Upper lobe of left lung (tissue), 6 donors: ENCODE measurements around the gene DLG2. TPM values are rescaled to one million over a fixed set of nuclear protein-coding genes. Genes with fewer than 3 reads are reported as not detected.
"Not testable (repeated sequence)": the region's sequence is repeated elsewhere in the genome, so short reads cannot be mapped to it uniquely, and the experiment has no call there.

Experiments
- ATAC-seq, 2 donors: fragments of 200-7000 bp; cut with Tn5 transposase; one replicate each; pipeline ENCODE4 v1.9.1; 2022; ENCODE audit warnings: mild to moderate bottlenecking in 2 of 2, moderate library complexity in 2 of 2; ENCODE audit not compliant: low FRiP score in 2 of 2
- DNase-seq, 2 donors: peaks; one replicate each; pipeline ENCODE4 v3.0.0-alpha.2; 2019 to 2020
- H3K27ac ChIP-seq, 4 donors: fragments of 200-600 bp; sonication (generic); one replicate each; pipeline ENCODE4 v1.5.1; 2016 to 2019
- H3K27me3 ChIP-seq, 4 donors: fragments of 200-600 bp; sonication (generic); one replicate each; pipeline ENCODE4 v1.5.1; 2017 to 2019
- H3K36me3 ChIP-seq, 4 donors: fragments of 200-600 bp; sonication (generic); one replicate each; pipeline ENCODE4 v1.5.1; 2016 to 2019
- H3K4me1 ChIP-seq, 4 donors: fragments of 200-600 bp; sonication (generic); one replicate each; pipeline ENCODE4 v1.5.1; 2018 to 2019
- H3K4me3 ChIP-seq, 4 donors: fragments of 200-600 bp; sonication (generic); one replicate each; pipeline ENCODE4 v1.5.1; 2017 to 2019; ENCODE audit warnings: mild to moderate bottlenecking in 2 of 4, moderate library complexity in 1 of 4
- H3K9me3 ChIP-seq, 4 donors: fragments of 200-600 bp; sonication (generic); one replicate each; pipeline ENCODE4 v1.5.1; 2018 to 2019
- CTCF ChIP-seq, 6 experiments: fragments of 450-650 bp in 4 of 6; fragments of 200-600 bp in 2 of 6; sonication (generic) in 2 of 6; IDR thresholded peaks; one replicate each; pipeline ENCODE4 v1.5.1; 2016 to 2019; ENCODE audit warnings: antibody characterized with exemption in 6 of 6
- EP300 ChIP-seq, 4 donors: sonication (generic); formaldehyde crosslinking; IDR thresholded peaks; one replicate each; pipeline ENCODE4 v1.5.1; 2017; ENCODE audit warnings: antibody characterized with exemption in 4 of 4, control low read depth in 2 of 4
- POLR2A ChIP-seq, 4 donors: fragments of 450-650 bp; IDR thresholded peaks; one replicate each; pipeline ENCODE4 v1.5.1; 2016 to 2017; ENCODE audit warnings: antibody characterized with exemption in 4 of 4, mild to moderate bottlenecking in 2 of 4
- POLR2AphosphoS5 ChIP-seq, 2 donors: sonication (generic); formaldehyde crosslinking; IDR thresholded peaks; one replicate each; pipeline ENCODE4 v1.5.1; 2017; ENCODE audit warnings: antibody characterized with exemption in 2 of 2
- WGBS, 2 donors: methylation state at CpG; one replicate each; pipeline ENCODE4 v1.1.5; 2017 to 2018; 5-methylcytosine and 5-hydroxymethylcytosine counted together
- total RNA-seq, 6 donors: library from RNA; depleted of rRNA in 4 of 6; stranded (reverse); fragments of >200 nt in 4 of 6; gene quantifications; one replicate each; pipeline versions ENCODE4 v1.1.0 to v1.2.1, GENCODE V29; 2016 to 2021
- donor health status: DM: no; HTN: no; CAD: no; lungs with moderate emphysema.
- donor health status: DM: no; HTN: yes; CAD: no; lungs with severe emphysema.

The DLG2 gene
- 10 to 100 TPM in 2 of 6 donors, 1 to 10 TPM in 4; 3.4 to 37.7 (median 9.1) TPM for total RNA-seq

DNA sequence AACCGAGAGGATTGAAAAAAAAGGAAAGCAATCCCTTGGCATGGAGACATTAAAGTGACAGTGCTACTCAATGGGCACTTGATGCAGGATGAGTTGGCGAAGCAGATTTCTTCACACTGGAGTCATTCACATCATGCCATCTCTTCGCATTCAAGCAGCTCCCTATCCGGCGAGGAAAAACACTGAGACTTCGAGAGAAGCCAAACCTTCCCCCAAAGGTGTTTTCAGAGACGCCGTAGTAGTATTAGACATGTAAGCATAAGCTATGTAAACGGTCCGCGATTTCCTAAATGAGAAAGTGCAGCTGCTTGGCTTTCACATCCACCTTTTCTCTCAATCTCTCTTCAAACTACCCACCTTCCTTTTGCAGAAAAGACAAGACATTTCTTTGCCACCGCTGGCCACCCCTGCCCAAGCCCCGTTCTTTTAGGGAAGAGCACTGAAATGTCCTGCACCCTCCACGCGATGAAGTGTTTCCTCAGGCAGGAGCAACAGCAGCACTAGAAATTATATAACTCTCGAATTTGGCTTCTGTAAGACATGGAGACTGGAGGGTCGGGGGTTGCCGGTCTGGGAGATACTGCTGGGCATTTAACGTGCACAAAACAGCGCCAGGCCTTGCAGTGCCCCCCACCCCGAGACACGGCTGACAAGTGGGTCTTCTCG, at the start of gene DLG2:
DLG2 (minus strand) TSS at position 13 of the 666 bp plus-strand sequence.
- 1 to 4% methylated on average over 23 of the region's 23 CpGs for WGBS, 2 donors
- Histone ChIP-seq H3K27ac (peak within 1 kb of the TSS; percentile 87 to 97 (median 96)), H3K9me3 (no peaks in the 10 kb centered on the region), H3K4me1 (peaks cover 8 to 25% (median 14%) of the 10 kb centered on the region in 4 donors), H3K27me3 (no peaks in the 10 kb centered on the region), H3K4me3 (peak within 1 kb of the TSS; percentile 40 to 83 (median 70)), H3K36me3 (peaks cover 0 to 13% (median 1%) of the 10 kb centered on the region in 4 donors)
- ATAC-seq, result peak; percentile 23 to 55
- peak; percentile 12 to 38 for TF ChIP-seq POLR2AphosphoS5 (IDR thresholded peaks at IDR 0.05)
- no peak for TF ChIP-seq POLR2A (IDR thresholded peaks at IDR 0.05)
- DNase-seq, result peak in 1 of 2 donors; percentile 25

DNA sequence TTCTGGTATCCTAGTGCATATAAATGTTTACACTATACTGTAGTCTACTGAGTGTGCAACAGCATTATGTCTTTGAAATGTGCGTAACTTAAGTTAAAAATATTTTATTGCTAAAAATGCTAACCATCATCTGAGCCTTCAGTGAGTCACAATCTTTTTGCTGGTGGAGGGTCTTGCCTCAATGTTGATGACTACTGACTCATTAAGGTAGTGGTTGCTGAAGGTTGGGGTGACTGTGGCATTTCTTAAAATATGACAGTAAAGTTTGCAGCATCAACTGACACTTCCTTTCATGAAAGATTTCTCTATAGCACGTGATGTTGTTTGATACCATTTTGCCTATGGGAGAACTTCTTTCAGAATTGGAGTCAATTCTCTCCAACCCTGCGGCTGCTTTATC, 46.2 kb upstream of the DLG2 start:
- DNase-seq (no peak), ATAC-seq (no peak)
- H3K9me3 ChIP-seq, result no peaks in the 10 kb centered on the region
- H3K36me3 ChIP-seq, result no peaks in the 10 kb centered on the region
- no peaks in the 10 kb centered on the region for H3K27me3 ChIP-seq
- TF ChIP-seq POLR2A (IDR thresholded peaks at IDR 0.05) (no peak), CTCF (IDR thresholded peaks at IDR 0.05) (no peak), POLR2AphosphoS5 (IDR thresholded peaks at IDR 0.05) (no peak), EP300 (IDR thresholded peaks at IDR 0.05) (no peak)
- H3K4me3 ChIP-seq, result no peak overlapping the region
- no peaks in the 10 kb centered on the region for H3K4me1 ChIP-seq
- H3K27ac ChIP-seq, result no peak overlapping the region
- WGBS, 2 donors, result 86 to 96% methylated on average over 3 of the region's 3 CpGs

DNA sequence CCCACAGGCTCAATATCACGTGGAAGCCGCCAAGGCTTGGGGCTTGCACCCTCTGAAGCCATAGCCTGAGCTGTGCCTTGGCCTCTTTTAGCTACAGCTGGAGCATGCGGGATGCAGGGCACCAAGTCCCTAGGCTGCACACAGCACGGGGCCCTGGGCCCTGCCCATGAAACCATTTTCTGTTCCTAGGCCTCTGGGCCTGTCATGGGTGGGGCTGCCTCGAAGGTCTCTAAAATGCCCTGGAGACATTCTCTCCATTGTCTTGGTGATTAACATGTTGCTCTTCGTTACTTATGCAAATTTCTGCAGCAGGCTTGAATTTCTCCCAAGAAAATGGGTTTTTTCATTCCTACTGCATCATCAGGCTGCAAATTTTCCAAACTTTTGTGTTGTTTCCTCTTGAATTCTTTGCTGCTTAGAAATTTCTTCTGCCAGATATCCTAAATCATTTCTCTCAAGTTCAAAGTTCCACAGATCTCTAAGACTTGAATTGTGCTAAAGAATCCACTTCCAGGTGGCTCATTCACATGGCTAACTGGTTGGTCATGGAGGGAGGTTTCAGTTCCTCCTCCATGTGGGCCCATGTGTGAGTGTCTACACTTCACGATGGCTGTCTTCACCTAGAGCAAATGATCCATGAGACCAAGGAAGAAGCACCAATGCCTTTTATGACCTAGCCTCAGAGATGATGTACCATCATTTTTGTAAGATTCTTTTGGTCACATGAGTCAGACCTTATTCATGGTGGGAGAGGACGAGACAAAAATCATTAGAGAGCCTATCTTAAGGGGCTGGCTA, 45.2 kb upstream of the DLG2 start:
- no peaks in the 10 kb centered on the region for H3K4me1 ChIP-seq
- no peaks in the 10 kb centered on the region for H3K9me3 ChIP-seq
- no peak overlapping the region for H3K27ac ChIP-seq
- H3K27me3 ChIP-seq, result no peaks in the 10 kb centered on the region
- TF ChIP-seq POLR2AphosphoS5 (IDR thresholded peaks at IDR 0.05) (no peak), POLR2A (IDR thresholded peaks at IDR 0.05) (no peak), EP300 (IDR thresholded peaks at IDR 0.05) (no peak), CTCF (IDR thresholded peaks at IDR 0.05) (no peak)
- H3K36me3 ChIP-seq, result no peaks in the 10 kb centered on the region
- no peak overlapping the region for H3K4me3 ChIP-seq
- peak in 1 of 2 donors; percentile 8 for DNase-seq
- no peak for ATAC-seq
- 80 to 90% methylated on average over 4 to 8 of the region's 8 CpGs for WGBS, 2 donors

DNA sequence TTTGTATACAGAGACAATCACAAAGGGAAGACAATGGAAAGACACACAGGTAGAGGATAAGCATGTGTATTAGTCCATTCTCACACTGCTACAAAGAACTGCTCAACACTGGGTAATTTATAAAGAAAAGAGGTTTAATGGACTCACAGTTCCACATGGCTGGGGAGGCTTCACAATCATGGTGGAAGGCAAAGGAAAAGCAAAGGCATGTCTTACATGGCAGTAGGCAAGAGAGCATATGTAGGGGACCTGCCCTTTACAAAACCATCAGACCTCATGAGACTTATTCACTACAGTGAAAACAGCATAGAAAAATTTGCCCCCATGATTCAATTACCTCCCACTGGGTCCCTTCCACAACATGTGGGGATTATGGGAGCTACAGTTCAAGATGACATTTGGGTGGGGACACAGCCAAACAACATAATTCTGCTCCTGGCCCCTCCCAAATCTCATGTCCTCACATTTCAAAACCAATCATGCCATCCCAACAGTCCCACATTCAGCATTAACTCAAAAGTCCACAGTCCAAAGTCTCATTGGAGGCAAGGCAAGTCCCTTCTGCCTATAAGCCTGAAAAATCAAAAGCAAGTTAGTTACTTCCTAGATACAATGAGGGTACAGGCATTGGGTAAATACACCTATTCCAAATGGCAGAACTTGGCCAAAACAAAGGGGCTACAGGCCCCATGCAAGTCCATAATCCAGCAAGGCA, 44.0 kb upstream of the DLG2 start:
- not testable (repeated sequence) for H3K36me3 ChIP-seq, H3K4me1 ChIP-seq, H3K4me3 ChIP-seq, ATAC-seq, H3K27me3 ChIP-seq, H3K27ac ChIP-seq, H3K9me3 ChIP-seq, DNase-seq

GRCh38 chr11:85668157-85668556, 41.0 kb upstream of the DLG2 start:
- ATAC-seq, result no peak
- H3K27me3 ChIP-seq, result no peaks in the 10 kb centered on the region
- no peak overlapping the region for H3K4me3 ChIP-seq
- no peaks in the 10 kb centered on the region for H3K9me3 ChIP-seq
- TF ChIP-seq POLR2A (IDR thresholded peaks at IDR 0.05) (no peak), POLR2AphosphoS5 (IDR thresholded peaks at IDR 0.05) (no peak), EP300 (IDR thresholded peaks at IDR 0.05) (no peak), CTCF (IDR thresholded peaks at IDR 0.05) (no peak)
- no peak for DNase-seq
- WGBS, 2 donors, result 79 to 89% methylated on average over 1 of the region's 1 CpG
- H3K4me1 ChIP-seq, result peaks cover 1 to 6% (median 3%) of the 10 kb centered on the region in 4 donors
- no peak overlapping the region for H3K27ac ChIP-seq
- H3K36me3 ChIP-seq, result no peaks in the 10 kb centered on the region
